Right atrium auricular region (tissue), 2 donors: ENCODE measurements around the gene GPR176. TPM values are rescaled to one million over a fixed set of nuclear protein-coding genes. Genes with fewer than 3 reads are reported as not detected.
A peak's percentile ranks its signal among the peaks of the same experiment; 100 is the strongest.

Source experiments
- DNase-seq: peaks from one replicate; pipeline ENCODE4 v3.0.0-alpha.2; 2019; ENCODE audit warnings: low spot score
- H3K27ac ChIP-seq, 2 donors: fragments of 200-600 bp; sonication (generic); 1 replicate in 1 of 2; 2 replicates in 1 of 2; pipeline ENCODE4 v1.5.1; 2016 to 2019
- H3K27me3 ChIP-seq, 2 donors: fragments of 200-600 bp; sonication (generic); one replicate each; pipeline versions ENCODE4 v1.5.1 to v1.6.0; 2017 to 2019
- H3K36me3 ChIP-seq: fragments of 200-600 bp; sonication (generic); one replicate; pipeline ENCODE4 v1.5.1; 2016
- H3K4me1 ChIP-seq, 2 donors: fragments of 200-600 bp; sonication (generic); one replicate each; pipeline versions ENCODE4 v1.5.1 to v1.6.0; 2017 to 2019
- H3K4me3 ChIP-seq, 2 donors: fragments of 200-600 bp; sonication (generic); 1 replicate in 1 of 2; 2 replicates in 1 of 2; pipeline ENCODE4 v1.5.1; 2017 to 2019; ENCODE audit warnings: mild to moderate bottlenecking in 1 of 2, moderate library complexity in 1 of 2
- H3K9me3 ChIP-seq, 2 donors: fragments of 200-600 bp; sonication (generic); one replicate each; pipeline ENCODE4 v1.5.1; 2019
- total RNA-seq, 2 donors: library from RNA; depleted of rRNA; stranded (reverse); fragments of >200 nt; gene quantifications; one replicate each; pipeline ENCODE4 v1.1.0, GENCODE V29; 2016
- TF ChIP-seq, protein P1 (sequence below), 2 donors: fragments of 200-600 bp; sonication (generic); IDR thresholded peaks; one replicate each; pipeline ENCODE4 v1.5.1; 2019; ENCODE audit warnings: antibody characterized with exemption in 2 of 2

The GPR176 gene
- total RNA-seq, 2 donors from 2014 or later = 4.3 to 6.7 TPM

DNA sequence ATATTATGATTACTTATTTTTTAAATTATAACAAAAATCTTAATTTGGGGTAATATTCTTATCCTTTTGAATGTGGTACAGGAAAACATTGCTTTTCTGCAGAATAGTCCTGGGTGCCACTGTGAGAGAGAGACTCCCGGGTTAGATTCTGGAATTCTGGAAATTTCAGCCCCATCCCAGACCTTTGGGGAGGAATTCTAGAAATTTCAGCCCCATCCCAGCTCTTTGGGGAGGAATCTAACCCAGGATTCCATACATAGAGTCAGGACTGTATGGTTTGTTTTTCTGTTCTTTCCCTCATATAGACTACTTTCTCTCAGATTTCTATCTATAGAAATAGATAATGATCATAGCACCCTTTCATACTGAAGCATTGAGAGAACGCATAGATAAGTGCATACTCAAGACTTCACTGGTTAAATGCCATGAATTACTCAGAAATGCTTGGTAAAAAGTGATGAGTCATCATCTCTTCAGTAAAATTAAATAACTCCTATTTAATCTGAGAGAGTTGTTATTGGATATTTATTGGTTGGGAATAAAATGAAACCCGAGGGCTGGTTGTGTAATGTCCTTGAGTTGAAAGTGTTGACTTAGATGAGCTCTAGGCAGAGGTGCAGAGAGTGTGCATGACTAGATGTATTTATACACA is 22.2 kb upstream of the GPR176 start:
- DNase-seq = no peak
- Histone ChIP-seq H3K27ac (no peak overlapping the region), H3K4me3 (no peak overlapping the region), H3K4me1 (peaks cover 0 to 13% of the 10 kb centered on the region in 2 donors), H3K27me3 (no peaks in the 10 kb centered on the region), H3K36me3 (peaks cover 60% of the 10 kb centered on the region), H3K9me3 (no peaks in the 10 kb centered on the region)
- TF ChIP-seq, protein P1, sequence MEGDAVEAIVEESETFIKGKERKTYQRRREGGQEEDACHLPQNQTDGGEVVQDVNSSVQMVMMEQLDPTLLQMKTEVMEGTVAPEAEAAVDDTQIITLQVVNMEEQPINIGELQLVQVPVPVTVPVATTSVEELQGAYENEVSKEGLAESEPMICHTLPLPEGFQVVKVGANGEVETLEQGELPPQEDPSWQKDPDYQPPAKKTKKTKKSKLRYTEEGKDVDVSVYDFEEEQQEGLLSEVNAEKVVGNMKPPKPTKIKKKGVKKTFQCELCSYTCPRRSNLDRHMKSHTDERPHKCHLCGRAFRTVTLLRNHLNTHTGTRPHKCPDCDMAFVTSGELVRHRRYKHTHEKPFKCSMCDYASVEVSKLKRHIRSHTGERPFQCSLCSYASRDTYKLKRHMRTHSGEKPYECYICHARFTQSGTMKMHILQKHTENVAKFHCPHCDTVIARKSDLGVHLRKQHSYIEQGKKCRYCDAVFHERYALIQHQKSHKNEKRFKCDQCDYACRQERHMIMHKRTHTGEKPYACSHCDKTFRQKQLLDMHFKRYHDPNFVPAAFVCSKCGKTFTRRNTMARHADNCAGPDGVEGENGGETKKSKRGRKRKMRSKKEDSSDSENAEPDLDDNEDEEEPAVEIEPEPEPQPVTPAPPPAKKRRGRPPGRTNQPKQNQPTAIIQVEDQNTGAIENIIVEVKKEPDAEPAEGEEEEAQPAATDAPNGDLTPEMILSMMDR (IDR thresholded peaks at IDR 0.05) = no peak

DNA sequence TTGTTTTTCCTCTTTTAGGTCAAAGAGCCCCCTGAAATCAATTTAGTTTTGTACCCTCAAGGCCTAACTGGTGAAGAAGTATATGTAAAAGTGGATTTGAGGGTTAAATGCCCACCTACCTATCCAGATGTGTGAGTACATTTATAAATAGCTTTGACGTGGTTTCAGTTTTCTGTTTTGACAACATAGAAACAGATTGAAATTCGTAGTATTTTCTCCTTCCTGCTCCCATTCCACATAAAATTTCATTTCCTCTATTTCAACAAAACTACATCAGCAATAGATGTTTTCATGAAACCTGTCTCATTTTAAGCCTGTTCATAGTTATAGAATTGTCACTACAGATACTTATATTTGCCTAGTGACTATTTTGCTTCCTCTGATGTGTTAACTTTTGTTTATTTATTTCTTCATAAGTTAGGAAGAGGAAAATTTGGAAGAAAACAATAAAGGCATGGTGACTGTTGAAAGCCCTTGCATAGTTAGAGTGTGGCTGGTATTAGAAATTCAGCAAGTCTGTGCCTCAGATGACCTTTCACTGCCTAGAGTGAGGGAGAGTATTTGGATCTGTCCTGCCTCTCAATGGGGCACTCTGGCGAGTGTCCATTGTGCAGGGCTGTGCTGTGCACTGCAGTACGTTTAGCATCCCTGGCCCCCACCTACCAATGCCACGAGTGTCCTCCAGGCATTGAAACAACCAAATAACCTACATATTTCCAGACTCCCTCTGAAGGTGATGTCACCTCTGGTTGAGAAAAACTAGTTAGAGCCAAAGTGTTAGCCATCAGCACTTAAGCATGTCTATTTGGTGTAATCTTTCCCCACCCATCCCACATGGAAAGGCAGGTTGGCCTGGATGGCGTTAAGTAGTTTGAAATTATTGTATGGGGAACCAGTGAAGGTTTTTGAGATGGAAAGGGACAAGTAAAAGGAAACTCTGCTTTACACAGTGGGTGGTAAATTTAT is 19.7 kb upstream of the GPR176 start:
- Histone ChIP-seq H3K36me3 (peaks cover 39% of the 10 kb centered on the region), H3K4me3 (no peak overlapping the region), H3K27ac (peak overlapping the region; percentile 16 to 24), H3K4me1 (peaks cover 0 to 33% of the 10 kb centered on the region in 2 donors), H3K9me3 (no peaks in the 10 kb centered on the region), H3K27me3 (no peaks in the 10 kb centered on the region)
- no peak for DNase-seq
- TF ChIP-seq, protein P1 (IDR thresholded peaks at IDR 0.05) = no peak

DNA sequence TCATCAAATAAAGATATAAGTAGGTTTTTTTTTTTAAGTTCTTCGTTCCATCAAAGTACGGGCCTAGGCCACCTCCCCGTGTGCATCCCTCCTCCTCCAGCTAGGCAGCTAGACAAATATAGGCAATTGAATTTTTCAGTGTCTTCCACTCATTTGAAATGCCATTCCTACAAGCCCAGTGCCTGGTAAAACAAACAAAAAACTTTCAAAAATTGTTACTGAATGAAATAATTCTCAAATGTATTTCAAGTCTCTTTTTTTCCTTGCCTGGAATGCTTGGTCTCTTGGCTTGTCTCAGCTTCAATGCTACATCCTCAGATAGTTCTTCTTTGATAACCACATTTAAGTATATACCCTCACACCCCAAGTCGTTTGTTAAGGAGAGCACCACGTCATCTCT is 17.6 kb upstream of the GPR176 start:
- Histone ChIP-seq H3K4me3 (no peak overlapping the region), H3K27me3 (no peaks in the 10 kb centered on the region), H3K27ac (no peak overlapping the region), H3K36me3 (peaks cover 21% of the 10 kb centered on the region), H3K4me1 (peaks cover 0 to 36% of the 10 kb centered on the region in 2 donors), H3K9me3 (no peaks in the 10 kb centered on the region)
- no peak for DNase-seq
- TF ChIP-seq, protein P1 (IDR thresholded peaks at IDR 0.05) = no peak

DNA sequence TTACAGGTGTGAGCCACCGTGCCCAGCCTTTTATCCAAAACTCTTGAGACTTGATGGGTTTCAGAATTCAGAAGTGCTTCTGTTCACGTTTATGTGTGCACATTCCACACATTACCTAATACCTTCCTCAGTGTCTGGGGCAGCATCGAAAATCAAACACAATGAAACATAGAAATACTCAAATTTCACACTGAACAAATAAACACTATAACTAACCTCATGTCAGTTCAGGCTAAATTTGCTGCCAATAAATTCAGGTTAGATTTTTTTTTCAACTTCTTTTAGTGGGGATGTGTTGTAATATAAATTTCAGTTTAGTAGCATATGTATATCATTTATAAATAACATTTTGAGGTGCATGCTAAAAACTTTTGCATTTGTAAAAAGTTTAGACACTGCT is 16.6 kb upstream of the GPR176 start:
- Histone ChIP-seq H3K27me3 (no peaks in the 10 kb centered on the region), H3K27ac (no peak overlapping the region), H3K4me3 (no peak overlapping the region), H3K4me1 (peaks cover 0 to 36% of the 10 kb centered on the region in 2 donors), H3K36me3 (peaks cover 18% of the 10 kb centered on the region), H3K9me3 (no peaks in the 10 kb centered on the region)
- TF ChIP-seq, protein P1 (IDR thresholded peaks at IDR 0.05) = no peak
- DNase-seq = no peak

DNA sequence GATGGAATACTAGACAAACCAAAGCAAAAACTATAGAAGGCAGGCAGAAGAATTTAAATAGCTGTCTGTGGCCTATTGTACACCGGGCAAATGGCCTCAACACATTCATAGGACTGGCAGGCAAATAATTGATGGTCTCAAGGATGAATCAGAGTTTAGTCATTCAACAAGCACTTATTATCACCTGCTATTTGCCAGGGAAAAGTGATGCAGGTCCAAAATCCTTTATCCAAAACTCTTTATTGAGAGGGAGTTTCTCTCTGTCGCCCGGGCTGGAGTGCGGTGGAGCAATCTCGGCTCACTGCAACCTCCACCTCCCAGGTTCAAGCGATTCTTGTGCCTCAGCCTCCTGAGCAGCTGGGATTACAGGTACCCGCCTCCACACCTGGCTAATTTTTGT is 16.1 kb upstream of the GPR176 start:
- H3K27me3 ChIP-seq = no peaks in the 10 kb centered on the region
- DNase-seq = no peak
- H3K4me1 ChIP-seq = peaks cover 0 to 36% of the 10 kb centered on the region in 2 donors
- H3K9me3 ChIP-seq = no peaks in the 10 kb centered on the region
- peaks cover 13% of the 10 kb centered on the region for H3K36me3 ChIP-seq
- no peak overlapping the region for H3K4me3 ChIP-seq
- TF ChIP-seq, protein P1 (IDR thresholded peaks at IDR 0.05) = no peak
- H3K27ac ChIP-seq = no peak overlapping the region
